Thoracic aorta (tissue), 2 donors: ENCODE data around the gene TRIP13. TPM values are rescaled to one million over a fixed set of nuclear protein-coding genes. Genes with fewer than 3 reads are reported as not detected.

Experiments used
- ATAC-seq: fragments of 150-250 bp; one replicate; pipeline ENCODE4 v1.8.0; 2017; ENCODE audit warnings: low read depth; ENCODE audit not compliant: insufficient number of reproducible peaks, low FRiP score
- DNase-seq: peaks from one replicate; pipeline ENCODE4 v3.0.0-alpha.2; 2020; ENCODE audit warnings: low spot score
- H3K27ac ChIP-seq, 2 donors: fragments of 200-600 bp; sonication (generic); 1 replicate in 1 of 2; 2 replicates in 1 of 2; pipeline ENCODE4 v1.5.1; 2016; ENCODE audit warnings: mild to moderate bottlenecking in 2 of 2, moderate library complexity in 2 of 2
- H3K27me3 ChIP-seq: fragments of 200-600 bp; sonication (generic); replicated peaks from 2 replicates; pipeline ENCODE4 v1.6.0; 2016; ENCODE audit warnings: mild to moderate bottlenecking; ENCODE audit not compliant: insufficient read depth
- H3K36me3 ChIP-seq: fragments of 200-600 bp; sonication (generic); one replicate; pipeline ENCODE4 v1.5.1; 2016
- H3K4me1 ChIP-seq, 2 donors: fragments of 200-600 bp; sonication (generic); 1 replicate in 1 of 2; 2 replicates in 1 of 2; pipeline versions ENCODE4 v1.5.1 to v1.6.0; 2016; ENCODE audit warnings: low read depth in 2 of 2, mild to moderate bottlenecking in 1 of 2; ENCODE audit not compliant: control insufficient read depth in 1 of 2
- H3K4me3 ChIP-seq: fragments of 200-600 bp; sonication (generic); 2 replicates; pipeline ENCODE4 v1.5.1; 2016; ENCODE audit warnings: mild to moderate bottlenecking
- H3K9me3 ChIP-seq: fragments of 200-600 bp; sonication (generic); 2 replicates; pipeline ENCODE4 v1.5.1; 2016
- CTCF ChIP-seq: fragments of 200-600 bp; sonication (generic); IDR thresholded peaks from one replicate; pipeline ENCODE4 v1.5.1; 2019; ENCODE audit warnings: antibody characterized with exemption
- total RNA-seq, 2 donors: library from RNA; depleted of rRNA; stranded (reverse); fragments of >200 nt; gene quantifications; one replicate each; pipeline versions ENCODE4 v1.1.0 to v1.2.3, GENCODE V29; 2016

The TRIP13 gene
- total RNA-seq, 2 donors from 2014 or later: 1.6 TPM; not detected in 1

- DNase-seq (no peak), ATAC-seq (no peak)
- Histone ChIP-seq H3K27ac (no peak overlapping the region), H3K9me3 (no peaks in the 10 kb centered on the region), H3K36me3 (no peaks in the 10 kb centered on the region), H3K27me3 (no peaks in the 10 kb centered on the region), H3K4me3 (no peak overlapping the region), H3K4me1 (no peaks in the 10 kb centered on the region)
- no peak for TF ChIP-seq CTCF
Observed at GRCh38 chr5:909086-909485, 16.4 kb downstream of the TRIP13 start.

- TF ChIP-seq CTCF: no peak
- Histone ChIP-seq H3K27ac (no peak overlapping the region), H3K4me1 (no peaks in the 10 kb centered on the region), H3K9me3 (no peaks in the 10 kb centered on the region), H3K4me3 (no peak overlapping the region), H3K36me3 (no peaks in the 10 kb centered on the region), H3K27me3 (no peaks in the 10 kb centered on the region)
- no peak for DNase-seq
- no peak for ATAC-seq
Observed at GRCh38 chr5:909994-910768, 17.5 kb downstream of the TRIP13 start.

GRCh38 chr5:910769-911160 is 18.1 kb downstream of the TRIP13 start:
- H3K9me3 ChIP-seq: no peaks in the 10 kb centered on the region
- no peak for TF ChIP-seq CTCF
- DNase-seq (no peak), ATAC-seq (no peak)
- no peaks in the 10 kb centered on the region for H3K4me1 ChIP-seq
- H3K27me3 ChIP-seq: no peaks in the 10 kb centered on the region
- H3K4me3 ChIP-seq: no peak overlapping the region
- H3K27ac ChIP-seq: no peak overlapping the region
- no peaks in the 10 kb centered on the region for H3K36me3 ChIP-seq

GRCh38 chr5:911601-912000 is 18.9 kb downstream of the TRIP13 start:
- no peaks in the 10 kb centered on the region for H3K27me3 ChIP-seq
- ATAC-seq (no peak), DNase-seq (no peak)
- TF ChIP-seq CTCF: no peak
- H3K27ac ChIP-seq: no peak overlapping the region
- no peaks in the 10 kb centered on the region for H3K4me1 ChIP-seq
- H3K9me3 ChIP-seq: no peaks in the 10 kb centered on the region
- no peaks in the 10 kb centered on the region for H3K36me3 ChIP-seq
- H3K4me3 ChIP-seq: no peak overlapping the region

- H3K4me3 ChIP-seq: no peak overlapping the region
- H3K4me1 ChIP-seq: no peaks in the 10 kb centered on the region
- no peak overlapping the region for H3K27ac ChIP-seq
- DNase-seq (no peak), ATAC-seq (no peak)
- no peaks in the 10 kb centered on the region for H3K27me3 ChIP-seq
- H3K9me3 ChIP-seq: no peaks in the 10 kb centered on the region
- no peaks in the 10 kb centered on the region for H3K36me3 ChIP-seq
- TF ChIP-seq CTCF: no peak
Observed at GRCh38 chr5:912280-913091, 19.8 kb downstream of the TRIP13 start.
